ENCODE data around the gene SCAMP3.

SCAMP3 gene
- 30.4 to 129 (median 63.0) reads per million in 9 experiments for total RNA-seq

DNA sequence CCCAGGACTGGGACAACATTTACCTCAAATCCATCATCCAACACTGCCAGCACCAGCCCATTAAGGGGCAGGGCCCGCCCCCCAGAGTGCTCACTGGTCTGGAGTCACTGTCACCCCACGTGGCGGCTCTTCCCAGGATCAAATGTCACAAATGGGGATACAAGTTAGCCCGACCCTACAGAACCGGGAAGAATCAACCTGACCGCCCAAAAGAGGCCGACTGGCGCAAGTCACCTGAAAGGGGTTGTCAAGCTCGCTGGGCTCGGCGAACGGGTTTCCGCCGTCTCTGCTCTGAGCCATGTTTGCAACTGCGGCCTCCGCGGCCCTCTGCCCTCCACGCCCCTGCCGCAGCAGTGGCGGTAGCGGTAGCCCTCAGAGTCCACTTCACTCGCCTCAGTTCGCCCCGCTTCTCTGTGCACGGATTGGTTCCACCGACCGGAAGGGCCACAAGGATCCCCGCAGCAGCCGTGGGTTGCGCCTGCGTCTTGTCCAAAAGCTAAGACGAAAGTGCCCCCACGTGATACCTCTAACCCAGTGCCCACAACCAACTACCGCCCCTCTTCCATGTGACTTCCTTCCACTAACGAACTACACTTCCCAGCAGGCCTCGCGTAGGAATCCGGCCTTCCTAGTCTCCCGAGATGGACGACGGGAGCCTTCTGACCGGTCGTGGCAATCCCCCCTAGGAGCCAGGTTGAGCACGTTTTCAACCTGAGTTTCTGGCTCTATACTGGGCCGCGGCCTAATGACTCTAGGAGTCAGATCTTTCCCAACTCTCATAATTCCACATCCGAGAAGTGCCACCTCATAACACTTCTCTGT is at the start of gene SCAMP3:
Gene SCAMP3 (minus strand): TSS at position 509 of the 822 bp plus-strand sequence. CDS start 209 bp downstream, at position 300.
- H3K4me1 Mint-ChIP-seq (ENCODE audit: low read depth in 2 of 2), result peaks cover 24 to 30% of the 10 kb centered on the region in 2 donors
- peak; percentile 99 for ATAC-seq (replicated peaks)
- H3K27me3 Mint-ChIP-seq, result no peaks in the 10 kb centered on the region
- H3K9me3 Mint-ChIP-seq, result no peaks in the 10 kb centered on the region
- peaks cover 52% of the 10 kb centered on the region for H3K36me3 Mint-ChIP-seq (ENCODE audit: insufficient read depth)
- DNase-seq, result peak; percentile 74 to 78 (median 78)
- peak within 1 kb of the TSS; percentile 95 to 97 for H3K27ac Mint-ChIP-seq
- H3K4me3 Mint-ChIP-seq, result peak within 1 kb of the TSS; percentile 93 to 97

DNA sequence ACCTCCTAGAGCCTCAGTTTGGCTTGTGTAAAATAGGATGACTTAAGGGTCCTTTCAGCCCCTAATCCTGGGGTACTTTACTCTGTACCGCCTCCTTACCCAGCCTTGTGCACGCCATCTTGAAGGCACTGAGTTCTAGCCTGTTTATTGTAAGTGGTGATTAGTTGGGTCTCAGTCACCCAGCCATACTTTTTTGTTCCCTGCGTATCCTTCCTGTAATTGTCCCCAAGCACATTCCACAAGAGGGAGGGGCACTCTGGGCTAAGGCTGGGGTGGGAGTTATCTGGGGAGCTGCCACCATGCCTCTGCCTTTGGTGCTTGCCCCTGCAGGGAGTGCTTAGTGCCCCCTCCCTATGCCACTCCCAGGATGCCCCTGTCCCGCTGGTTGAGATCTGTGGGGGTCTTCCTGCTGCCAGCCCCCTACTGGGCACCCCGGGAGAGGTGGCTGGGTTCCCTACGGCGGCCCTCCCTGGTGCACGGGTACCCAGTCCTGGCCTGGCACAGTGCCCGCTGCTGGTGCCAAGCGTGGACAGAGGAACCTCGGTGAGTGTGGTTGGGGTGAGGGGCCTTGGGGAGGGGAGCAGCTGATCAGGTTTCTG is 47.4 kb upstream of the SCAMP3 start:
- peak overlapping the region; percentile 94 to 95 for H3K4me3 Mint-ChIP-seq
- no peak for ATAC-seq (replicated peaks)
- H3K4me1 Mint-ChIP-seq (ENCODE audit: low read depth in 2 of 2), result peaks cover 26 to 35% of the 10 kb centered on the region in 2 donors
- H3K27me3 Mint-ChIP-seq, result no peaks in the 10 kb centered on the region
- H3K9me3 Mint-ChIP-seq, result no peaks in the 10 kb centered on the region
- H3K36me3 Mint-ChIP-seq (ENCODE audit: insufficient read depth), result peaks cover 23% of the 10 kb centered on the region
- no peak for DNase-seq
- H3K27ac Mint-ChIP-seq, result peak overlapping the region; percentile 97

DNA sequence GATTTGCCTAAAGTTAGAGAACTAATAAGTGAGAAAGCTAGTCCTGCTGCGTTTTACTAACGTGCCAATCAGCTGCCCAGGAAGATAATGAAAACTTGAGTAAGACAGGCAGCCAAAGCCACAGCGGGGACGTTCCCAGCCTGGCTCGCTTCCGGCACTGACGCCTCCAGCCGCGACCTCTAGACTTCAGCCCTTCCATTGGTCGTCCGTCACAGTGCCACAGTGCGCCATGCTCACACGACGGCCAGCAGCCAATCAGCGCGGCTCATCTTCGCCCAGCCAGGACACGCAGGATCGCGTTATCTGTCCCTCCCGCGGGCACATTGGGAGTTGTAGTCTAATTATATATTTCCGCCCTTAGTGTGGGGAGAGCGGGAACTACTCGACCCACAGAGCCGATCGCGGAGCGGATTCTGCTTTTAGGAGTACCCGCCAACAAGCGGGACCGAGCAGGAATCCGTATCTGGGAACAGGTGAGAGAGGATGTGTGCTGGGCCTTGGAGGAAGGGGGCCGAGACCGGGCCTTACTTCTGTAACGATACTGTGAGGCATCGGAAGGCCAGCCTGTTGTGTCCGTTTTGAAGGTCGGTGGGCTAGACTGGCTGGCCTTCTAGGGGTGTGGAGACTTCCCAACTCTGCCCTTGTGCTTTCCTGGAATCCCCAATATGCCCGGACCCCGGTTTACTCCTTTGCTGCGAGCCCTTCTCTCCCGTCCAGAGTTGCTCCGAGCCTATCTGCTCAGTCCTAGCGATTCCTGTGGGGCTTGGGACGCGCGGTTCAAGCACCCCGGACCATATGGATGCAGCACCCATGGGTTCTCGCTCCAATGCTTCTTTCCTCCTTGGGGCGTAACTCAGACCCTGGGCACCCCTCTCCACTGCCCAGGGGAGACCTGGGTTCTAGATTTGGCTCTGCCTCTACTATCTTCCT is 46.6 kb upstream of the SCAMP3 start, which contains the start of gene FDPS:
Gene FDPS (plus strand): TSS at position 374 of the 930 bp plus-strand sequence. CDS start 924 bp downstream, outside the sequence.
- peak within 1 kb of the TSS; percentile 94 to 95 for H3K4me3 Mint-ChIP-seq
- peaks cover 21% of the 10 kb centered on the region for H3K36me3 Mint-ChIP-seq (ENCODE audit: insufficient read depth)
- peaks cover 26 to 35% of the 10 kb centered on the region in 2 donors for H3K4me1 Mint-ChIP-seq (ENCODE audit: low read depth in 2 of 2)
- H3K27ac Mint-ChIP-seq, result peak within 1 kb of the TSS; percentile 97
- no peaks in the 10 kb centered on the region for H3K27me3 Mint-ChIP-seq
- H3K9me3 Mint-ChIP-seq, result no peaks in the 10 kb centered on the region
- ATAC-seq (replicated peaks) (peak; percentile 97), DNase-seq (peak; percentile 92 to 94 (median 94))

DNA sequence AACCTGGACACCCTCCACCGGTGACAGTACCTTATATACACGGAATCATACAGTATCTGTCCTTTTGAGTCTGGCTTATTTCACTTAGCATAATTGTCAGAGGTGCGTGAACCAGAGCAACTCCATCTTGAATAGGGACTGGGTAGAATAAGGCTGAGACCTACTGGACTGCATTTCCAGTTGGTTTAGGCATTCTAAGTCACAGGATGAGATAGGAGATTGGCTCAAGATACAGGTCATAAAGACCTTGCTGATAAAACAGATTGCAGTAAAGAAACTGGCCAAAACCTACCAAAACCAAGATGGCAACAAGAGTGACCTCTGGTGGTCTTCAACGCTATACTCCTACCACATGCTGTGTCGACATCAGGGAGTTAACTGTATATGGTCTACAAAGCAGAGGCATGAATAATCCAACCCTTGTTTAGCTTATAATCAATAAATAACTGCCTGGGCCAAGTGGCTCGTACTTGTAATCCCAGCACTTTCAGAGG is 45.1 kb upstream of the SCAMP3 start:
- peak overlapping the region; percentile 97 for H3K27ac Mint-ChIP-seq
- no peak for DNase-seq
- H3K27me3 Mint-ChIP-seq, result no peaks in the 10 kb centered on the region
- peaks cover 17% of the 10 kb centered on the region for H3K36me3 Mint-ChIP-seq (ENCODE audit: insufficient read depth)
- peak overlapping the region in 1 of 2 donors; percentile 95 for H3K4me3 Mint-ChIP-seq
- no peak for ATAC-seq (replicated peaks)
- H3K9me3 Mint-ChIP-seq, result no peaks in the 10 kb centered on the region
- H3K4me1 Mint-ChIP-seq (ENCODE audit: low read depth in 2 of 2), result peaks cover 23 to 28% of the 10 kb centered on the region in 2 donors

DNA sequence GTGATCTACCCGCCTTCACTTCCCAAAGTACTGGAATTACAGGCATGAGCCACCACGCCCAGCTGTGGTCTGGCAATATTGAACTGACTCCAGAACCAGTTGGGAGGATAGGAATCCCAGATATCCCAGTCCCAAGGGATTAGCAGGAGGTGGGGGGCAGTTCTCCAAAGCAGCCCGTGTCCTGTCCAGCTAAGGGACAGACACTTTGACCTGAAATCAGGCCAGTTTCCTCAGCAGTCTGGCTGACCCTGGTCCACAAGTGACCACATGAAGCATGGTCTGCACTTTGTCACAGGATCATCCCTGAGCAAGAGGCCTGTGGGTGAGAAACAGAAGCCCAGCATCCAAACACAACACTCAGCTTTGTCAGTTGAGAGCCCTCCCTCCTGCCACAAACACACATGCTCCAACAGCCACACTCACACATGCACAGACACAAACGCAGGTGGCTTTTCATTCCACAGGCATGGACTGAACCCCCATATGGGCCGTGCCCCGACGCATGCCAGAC is 43.8 kb upstream of the SCAMP3 start:
- Mint-ChIP-seq H3K4me1 (ENCODE audit: low read depth in 2 of 2) (peaks cover 17% of the 10 kb centered on the region in 2 donors), H3K27ac (no peak overlapping the region), H3K4me3 (no peak overlapping the region), H3K27me3 (no peaks in the 10 kb centered on the region), H3K9me3 (no peaks in the 10 kb centered on the region), H3K36me3 (ENCODE audit: insufficient read depth) (peaks cover 13% of the 10 kb centered on the region)
- DNase-seq (no peak), ATAC-seq (replicated peaks) (no peak)

DNA sequence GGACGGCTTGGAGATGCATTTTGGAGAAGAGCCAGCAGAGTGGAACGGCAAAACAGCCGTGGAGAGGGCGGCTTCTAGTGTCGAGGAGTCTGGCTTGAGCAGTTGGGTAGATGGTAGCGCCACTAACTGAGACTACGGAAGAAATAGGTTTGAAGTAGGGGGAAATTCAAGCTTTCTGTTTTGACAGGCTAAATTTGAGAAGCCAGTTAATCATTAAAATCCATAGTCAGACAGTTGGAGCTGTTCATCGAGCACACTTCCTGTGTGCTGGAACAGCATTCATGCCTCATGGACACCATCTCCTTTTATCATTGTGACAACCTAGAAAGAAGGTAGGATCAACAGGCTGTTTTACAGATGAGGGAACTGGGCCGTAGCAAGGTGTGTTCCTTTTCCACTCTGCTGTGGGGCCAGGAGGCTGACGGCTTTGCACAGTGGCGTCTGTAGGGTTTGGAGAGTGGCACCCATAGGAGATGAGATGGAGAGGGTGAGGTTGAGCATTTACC is 42.5 kb upstream of the SCAMP3 start:
- Mint-ChIP-seq H3K4me1 (ENCODE audit: low read depth in 2 of 2) (peaks cover 10 to 13% of the 10 kb centered on the region in 2 donors), H3K4me3 (no peak overlapping the region), H3K36me3 (ENCODE audit: insufficient read depth) (peaks cover 13% of the 10 kb centered on the region), H3K27me3 (no peaks in the 10 kb centered on the region), H3K9me3 (no peaks in the 10 kb centered on the region), H3K27ac (no peak overlapping the region)
- ATAC-seq (replicated peaks) (no peak), DNase-seq (no peak)

DNA sequence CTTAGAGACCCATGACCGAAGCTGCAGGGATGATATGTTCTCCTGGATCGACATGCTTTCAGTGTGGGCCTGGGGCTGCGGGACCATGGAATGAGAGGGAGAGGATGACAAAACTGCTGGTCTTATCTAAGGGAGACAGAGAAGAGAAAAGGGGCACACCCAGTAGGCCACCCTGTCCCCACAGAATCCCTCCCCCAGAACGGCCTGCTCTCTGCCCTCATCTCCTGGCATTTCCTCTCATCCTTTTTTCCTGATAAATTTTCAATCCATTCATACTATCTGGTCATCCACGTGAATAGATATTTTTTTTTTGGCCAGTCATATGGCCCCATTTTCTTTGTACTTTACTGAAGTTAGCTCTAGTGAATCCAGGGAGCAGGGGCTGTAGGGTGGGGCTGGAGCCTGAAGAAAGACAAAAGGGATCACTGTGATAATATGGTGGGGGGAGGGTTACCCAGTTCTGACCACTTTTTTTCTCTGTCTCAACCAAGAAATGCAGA is 39.2 kb upstream of the SCAMP3 start, which contains the start of gene PKLR:
Gene PKLR (minus strand): TSS at position 97 of the 500 bp plus-strand sequence. CDS start 43 bp downstream, at position 54.
- DNase-seq, result no peak
- no peak for ATAC-seq (replicated peaks)
- no peaks in the 10 kb centered on the region for H3K9me3 Mint-ChIP-seq
- H3K27ac Mint-ChIP-seq, result no peak within 1 kb of the TSS
- no peaks in the 10 kb centered on the region for H3K4me1 Mint-ChIP-seq (ENCODE audit: low read depth in 2 of 2)
- no peak within 1 kb of the TSS for H3K4me3 Mint-ChIP-seq
- H3K27me3 Mint-ChIP-seq, result peaks cover 17 to 22% of the 10 kb centered on the region in 2 donors
- no peaks in the 10 kb centered on the region for H3K36me3 Mint-ChIP-seq (ENCODE audit: insufficient read depth)

DNA sequence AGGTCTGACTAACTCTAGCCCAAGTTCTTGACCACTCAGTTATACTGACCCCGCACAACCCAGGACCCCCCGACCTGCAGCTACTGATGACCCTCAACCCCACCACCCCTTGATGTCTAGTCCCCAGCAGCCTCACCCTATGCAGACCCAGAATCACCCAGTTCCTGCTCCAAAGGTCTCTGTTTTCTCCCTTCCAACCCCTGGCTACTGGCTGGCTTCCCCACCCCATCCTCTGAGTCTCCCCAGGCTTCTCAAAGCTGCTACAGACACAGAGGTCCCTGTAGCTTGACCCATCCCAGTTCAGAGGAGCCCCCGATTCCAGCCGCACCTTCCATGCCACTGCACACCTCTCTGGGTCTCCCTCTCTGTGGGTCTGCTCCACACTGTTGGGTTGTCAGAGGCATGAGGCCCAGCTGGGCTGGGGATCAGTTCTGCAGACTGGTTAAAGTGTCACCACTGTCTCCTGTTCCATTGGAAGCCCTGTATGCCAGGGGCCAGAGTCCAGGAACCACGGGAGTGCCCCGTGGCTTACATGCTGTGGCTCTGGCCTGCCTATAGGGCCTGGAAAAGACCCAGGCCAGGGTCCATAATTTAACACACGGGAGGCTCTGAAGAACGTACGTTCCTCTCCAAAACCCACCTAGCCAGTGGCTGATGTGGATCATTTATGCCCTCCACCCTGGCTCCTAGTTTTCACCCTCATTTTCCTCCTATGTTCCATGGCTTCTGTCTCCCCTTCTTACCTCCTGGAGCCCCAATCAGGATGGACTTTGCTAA is 38.6 kb upstream of the SCAMP3 start:
- H3K27ac Mint-ChIP-seq, result no peak overlapping the region
- H3K9me3 Mint-ChIP-seq, result no peaks in the 10 kb centered on the region
- H3K4me1 Mint-ChIP-seq (ENCODE audit: low read depth in 2 of 2), result no peaks in the 10 kb centered on the region
- no peak overlapping the region for H3K4me3 Mint-ChIP-seq
- DNase-seq (no peak), ATAC-seq (replicated peaks) (no peak)
- H3K36me3 Mint-ChIP-seq (ENCODE audit: insufficient read depth), result no peaks in the 10 kb centered on the region
- peaks cover 24 to 28% of the 10 kb centered on the region in 2 donors for H3K27me3 Mint-ChIP-seq

DNA sequence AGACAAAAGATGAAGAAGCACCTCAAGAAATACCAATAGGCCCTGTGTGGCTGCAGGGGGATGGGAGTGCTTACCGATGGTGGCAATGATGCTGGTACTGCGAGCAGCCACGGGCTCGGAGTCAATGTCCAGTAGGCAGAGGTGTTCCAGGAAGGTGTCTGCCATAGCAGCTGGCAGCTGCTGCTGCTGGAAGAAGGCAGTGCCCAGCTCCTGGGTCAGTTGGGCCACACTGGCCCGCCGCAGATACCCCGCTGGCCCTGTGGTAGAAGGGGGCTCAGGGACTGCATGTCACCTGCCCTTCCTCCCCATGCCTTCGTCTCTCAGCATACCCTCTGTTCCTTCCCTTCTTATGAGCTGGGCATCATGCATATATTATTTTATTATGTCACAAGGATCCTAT is 37.9 kb upstream of the SCAMP3 start:
- no peak overlapping the region for H3K4me3 Mint-ChIP-seq
- H3K9me3 Mint-ChIP-seq, result no peaks in the 10 kb centered on the region
- ATAC-seq (replicated peaks) (no peak), DNase-seq (no peak)
- H3K36me3 Mint-ChIP-seq (ENCODE audit: insufficient read depth), result no peaks in the 10 kb centered on the region
- no peaks in the 10 kb centered on the region for H3K4me1 Mint-ChIP-seq (ENCODE audit: low read depth in 2 of 2)
- peaks cover 31 to 32% of the 10 kb centered on the region in 2 donors for H3K27me3 Mint-ChIP-seq
- H3K27ac Mint-ChIP-seq, result no peak overlapping the region

DNA sequence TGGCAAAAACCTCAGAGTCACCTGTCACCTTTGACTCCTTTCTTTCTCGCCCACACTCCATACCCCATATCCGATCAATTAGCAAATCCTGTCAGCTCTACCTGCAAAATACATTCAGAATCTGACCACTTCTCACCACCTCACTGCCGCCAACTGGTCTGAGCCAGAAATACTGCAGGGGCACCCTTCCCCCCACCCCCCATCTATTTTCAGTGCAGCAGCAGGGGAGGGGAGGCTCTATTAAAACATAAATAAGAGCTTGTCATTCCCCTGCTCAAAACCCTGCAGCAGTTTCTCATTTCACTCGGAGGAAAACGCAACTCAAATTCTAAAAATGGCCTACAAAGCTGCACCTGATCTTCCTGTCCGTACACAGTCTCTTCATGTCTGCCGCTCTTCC is 35.2 kb upstream of the SCAMP3 start:
- Mint-ChIP-seq H3K27me3 (peaks cover 40 to 46% of the 10 kb centered on the region in 2 donors), H3K27ac (peak overlapping the region in 1 of 2 donors; percentile 9), H3K36me3 (ENCODE audit: insufficient read depth) (no peaks in the 10 kb centered on the region), H3K4me3 (no peak overlapping the region), H3K4me1 (ENCODE audit: low read depth in 2 of 2) (peaks cover 0 to 5% of the 10 kb centered on the region in 2 donors), H3K9me3 (no peaks in the 10 kb centered on the region)
- ATAC-seq (replicated peaks) (no peak), DNase-seq (no peak)

DNA sequence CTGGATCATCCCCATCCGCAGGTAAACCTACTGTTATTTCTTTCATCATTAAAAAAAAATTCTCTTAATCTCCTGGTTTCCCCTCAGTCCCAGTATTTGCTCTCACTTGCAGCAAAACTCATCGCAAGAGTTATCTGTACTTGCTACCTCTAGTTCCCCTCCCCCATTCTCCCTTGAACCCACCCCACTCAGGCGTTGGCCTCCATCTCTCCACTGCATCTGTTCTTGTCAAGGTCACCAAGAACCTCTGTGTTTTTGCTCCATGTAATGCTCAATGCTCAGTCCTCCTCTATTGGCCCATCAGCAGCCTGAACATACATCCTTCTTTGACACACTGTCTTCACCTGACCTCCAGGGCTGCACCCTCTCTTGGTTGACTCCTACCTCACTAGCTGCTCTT is 34.5 kb upstream of the SCAMP3 start:
- peaks cover 40 to 49% of the 10 kb centered on the region in 2 donors for H3K27me3 Mint-ChIP-seq
- ATAC-seq (replicated peaks) (no peak), DNase-seq (no peak)
- no peak overlapping the region for H3K27ac Mint-ChIP-seq
- no peaks in the 10 kb centered on the region for H3K36me3 Mint-ChIP-seq (ENCODE audit: insufficient read depth)
- H3K4me3 Mint-ChIP-seq, result no peak overlapping the region
- peaks cover 0 to 5% of the 10 kb centered on the region in 2 donors for H3K4me1 Mint-ChIP-seq (ENCODE audit: low read depth in 2 of 2)
- no peaks in the 10 kb centered on the region for H3K9me3 Mint-ChIP-seq

DNA sequence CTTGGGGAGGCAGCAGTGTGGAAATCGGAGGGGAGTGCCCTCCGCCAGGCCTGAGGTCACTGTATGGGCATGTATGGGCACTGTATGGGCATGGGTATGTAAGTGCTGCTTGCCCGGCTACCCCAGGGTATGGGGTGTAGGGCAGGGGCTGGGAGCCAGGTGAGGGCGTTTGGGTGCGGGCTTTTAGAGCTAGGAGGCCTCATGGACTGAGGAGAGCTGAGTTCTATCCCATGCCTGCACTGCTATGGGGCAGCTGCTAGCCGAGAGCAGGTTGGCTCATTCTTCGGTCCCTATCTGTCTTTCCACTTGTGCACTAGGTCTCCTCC is 33.7 kb upstream of the SCAMP3 start:
- H3K36me3 Mint-ChIP-seq (ENCODE audit: insufficient read depth), result no peaks in the 10 kb centered on the region
- ATAC-seq (replicated peaks) (no peak), DNase-seq (no peak)
- peaks cover 40 to 54% of the 10 kb centered on the region in 2 donors for H3K27me3 Mint-ChIP-seq
- H3K4me1 Mint-ChIP-seq (ENCODE audit: low read depth in 2 of 2), result peaks cover 0 to 5% of the 10 kb centered on the region in 2 donors
- H3K4me3 Mint-ChIP-seq, result peak overlapping the region in 1 of 2 donors; percentile 34
- H3K27ac Mint-ChIP-seq, result no peak overlapping the region
- no peaks in the 10 kb centered on the region for H3K9me3 Mint-ChIP-seq

All from effector memory CD8-positive, alpha-beta T cell (primary cell).